ENCODE measurements around the gene PAK5.

DNA sequence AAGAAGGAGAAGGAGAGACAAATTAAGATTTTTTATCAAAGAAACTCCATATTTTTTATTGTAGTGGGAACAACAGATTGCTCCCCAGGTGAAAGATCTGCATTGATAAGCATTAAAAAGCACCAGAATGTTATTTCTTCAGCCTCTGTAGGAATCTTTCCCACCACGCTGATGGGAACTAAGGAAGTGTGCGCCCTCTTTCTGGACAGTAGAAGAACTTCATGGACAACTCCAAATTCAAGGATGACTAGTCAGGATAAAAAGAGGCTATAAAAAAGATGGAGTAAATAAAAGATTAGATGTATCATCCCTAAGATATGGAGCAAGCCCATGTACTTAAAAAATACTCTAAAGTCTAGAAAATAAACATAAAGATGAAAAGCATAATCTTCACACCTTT is 45.8 kb upstream of the PAK5 start:
- TF ChIP-seq, protein P1, sequence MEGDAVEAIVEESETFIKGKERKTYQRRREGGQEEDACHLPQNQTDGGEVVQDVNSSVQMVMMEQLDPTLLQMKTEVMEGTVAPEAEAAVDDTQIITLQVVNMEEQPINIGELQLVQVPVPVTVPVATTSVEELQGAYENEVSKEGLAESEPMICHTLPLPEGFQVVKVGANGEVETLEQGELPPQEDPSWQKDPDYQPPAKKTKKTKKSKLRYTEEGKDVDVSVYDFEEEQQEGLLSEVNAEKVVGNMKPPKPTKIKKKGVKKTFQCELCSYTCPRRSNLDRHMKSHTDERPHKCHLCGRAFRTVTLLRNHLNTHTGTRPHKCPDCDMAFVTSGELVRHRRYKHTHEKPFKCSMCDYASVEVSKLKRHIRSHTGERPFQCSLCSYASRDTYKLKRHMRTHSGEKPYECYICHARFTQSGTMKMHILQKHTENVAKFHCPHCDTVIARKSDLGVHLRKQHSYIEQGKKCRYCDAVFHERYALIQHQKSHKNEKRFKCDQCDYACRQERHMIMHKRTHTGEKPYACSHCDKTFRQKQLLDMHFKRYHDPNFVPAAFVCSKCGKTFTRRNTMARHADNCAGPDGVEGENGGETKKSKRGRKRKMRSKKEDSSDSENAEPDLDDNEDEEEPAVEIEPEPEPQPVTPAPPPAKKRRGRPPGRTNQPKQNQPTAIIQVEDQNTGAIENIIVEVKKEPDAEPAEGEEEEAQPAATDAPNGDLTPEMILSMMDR (IDR thresholded peaks at IDR 0.05; ENCODE audit: low read depth, low read length, missing input control): no peak
- TF ChIP-seq RAD21 (IDR thresholded peaks at IDR 0.05) (no peak), FOXA1 (IDR thresholded peaks at IDR 0.05) (no peak), TAF1 (conservative IDR thresholded peaks at IDR 0.05) (no peak), JUND (IDR thresholded peaks at IDR 0.05) (no peak), HNF4A (conservative IDR thresholded peaks at IDR 0.05) (no peak), HNF4G (IDR thresholded peaks at IDR 0.05) (no peak), EGR1 (IDR thresholded peaks at IDR 0.05; ENCODE audit: low read depth in 2 of 2) (no peak), YY1 (IDR thresholded peaks at IDR 0.05) (no peak)
- TF ChIP-seq, protein P2, sequence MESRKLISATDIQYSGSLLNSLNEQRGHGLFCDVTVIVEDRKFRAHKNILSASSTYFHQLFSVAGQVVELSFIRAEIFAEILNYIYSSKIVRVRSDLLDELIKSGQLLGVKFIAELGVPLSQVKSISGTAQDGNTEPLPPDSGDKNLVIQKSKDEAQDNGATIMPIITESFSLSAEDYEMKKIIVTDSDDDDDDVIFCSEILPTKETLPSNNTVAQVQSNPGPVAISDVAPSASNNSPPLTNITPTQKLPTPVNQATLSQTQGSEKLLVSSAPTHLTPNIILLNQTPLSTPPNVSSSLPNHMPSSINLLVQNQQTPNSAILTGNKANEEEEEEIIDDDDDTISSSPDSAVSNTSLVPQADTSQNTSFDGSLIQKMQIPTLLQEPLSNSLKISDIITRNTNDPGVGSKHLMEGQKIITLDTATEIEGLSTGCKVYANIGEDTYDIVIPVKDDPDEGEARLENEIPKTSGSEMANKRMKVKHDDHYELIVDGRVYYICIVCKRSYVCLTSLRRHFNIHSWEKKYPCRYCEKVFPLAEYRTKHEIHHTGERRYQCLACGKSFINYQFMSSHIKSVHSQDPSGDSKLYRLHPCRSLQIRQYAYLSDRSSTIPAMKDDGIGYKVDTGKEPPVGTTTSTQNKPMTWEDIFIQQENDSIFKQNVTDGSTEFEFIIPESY (IDR thresholded peaks at IDR 0.05): no peak
- TF ChIP-seq, protein P3, sequence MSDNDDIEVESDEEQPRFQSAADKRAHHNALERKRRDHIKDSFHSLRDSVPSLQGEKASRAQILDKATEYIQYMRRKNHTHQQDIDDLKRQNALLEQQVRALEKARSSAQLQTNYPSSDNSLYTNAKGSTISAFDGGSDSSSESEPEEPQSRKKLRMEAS (IDR thresholded peaks at IDR 0.05): no peak
- TF ChIP-seq, protein P4, sequence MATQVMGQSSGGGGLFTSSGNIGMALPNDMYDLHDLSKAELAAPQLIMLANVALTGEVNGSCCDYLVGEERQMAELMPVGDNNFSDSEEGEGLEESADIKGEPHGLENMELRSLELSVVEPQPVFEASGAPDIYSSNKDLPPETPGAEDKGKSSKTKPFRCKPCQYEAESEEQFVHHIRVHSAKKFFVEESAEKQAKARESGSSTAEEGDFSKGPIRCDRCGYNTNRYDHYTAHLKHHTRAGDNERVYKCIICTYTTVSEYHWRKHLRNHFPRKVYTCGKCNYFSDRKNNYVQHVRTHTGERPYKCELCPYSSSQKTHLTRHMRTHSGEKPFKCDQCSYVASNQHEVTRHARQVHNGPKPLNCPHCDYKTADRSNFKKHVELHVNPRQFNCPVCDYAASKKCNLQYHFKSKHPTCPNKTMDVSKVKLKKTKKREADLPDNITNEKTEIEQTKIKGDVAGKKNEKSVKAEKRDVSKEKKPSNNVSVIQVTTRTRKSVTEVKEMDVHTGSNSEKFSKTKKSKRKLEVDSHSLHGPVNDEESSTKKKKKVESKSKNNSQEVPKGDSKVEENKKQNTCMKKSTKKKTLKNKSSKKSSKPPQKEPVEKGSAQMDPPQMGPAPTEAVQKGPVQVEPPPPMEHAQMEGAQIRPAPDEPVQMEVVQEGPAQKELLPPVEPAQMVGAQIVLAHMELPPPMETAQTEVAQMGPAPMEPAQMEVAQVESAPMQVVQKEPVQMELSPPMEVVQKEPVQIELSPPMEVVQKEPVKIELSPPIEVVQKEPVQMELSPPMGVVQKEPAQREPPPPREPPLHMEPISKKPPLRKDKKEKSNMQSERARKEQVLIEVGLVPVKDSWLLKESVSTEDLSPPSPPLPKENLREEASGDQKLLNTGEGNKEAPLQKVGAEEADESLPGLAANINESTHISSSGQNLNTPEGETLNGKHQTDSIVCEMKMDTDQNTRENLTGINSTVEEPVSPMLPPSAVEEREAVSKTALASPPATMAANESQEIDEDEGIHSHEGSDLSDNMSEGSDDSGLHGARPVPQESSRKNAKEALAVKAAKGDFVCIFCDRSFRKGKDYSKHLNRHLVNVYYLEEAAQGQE (IDR thresholded peaks at IDR 0.05): no peak
- TF ChIP-seq, protein P5, sequence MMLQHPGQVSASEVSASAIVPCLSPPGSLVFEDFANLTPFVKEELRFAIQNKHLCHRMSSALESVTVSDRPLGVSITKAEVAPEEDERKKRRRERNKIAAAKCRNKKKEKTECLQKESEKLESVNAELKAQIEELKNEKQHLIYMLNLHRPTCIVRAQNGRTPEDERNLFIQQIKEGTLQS (IDR thresholded peaks at IDR 0.05): no peak
